WERI-Rb-1 (cell line): ENCODE measurements around the gene TEX2.

Experiments used
- DNase-seq: peaks from one replicate; pipeline ENCODE4 v3.0.0-alpha.2; 2020
- H3K27ac ChIP-seq: fragments of 250-450 bp; sonication (Bioruptor Pico); 2 replicates; pipeline ENCODE4 v1.5.1; 2020; ENCODE audit warnings: mild to moderate bottlenecking, moderate library complexity
- H3K27me3 ChIP-seq: fragments of 250-450 bp; sonication (Bioruptor Pico); 2 replicates; pipeline ENCODE4 v1.5.1; 2021; ENCODE audit warnings: mild to moderate bottlenecking, low read depth, moderate library complexity; ENCODE audit not compliant: insufficient read depth, severe bottlenecking
- H3K36me3 ChIP-seq: fragments of 250-450 bp; sonication (Bioruptor Pico); 2 replicates; pipeline ENCODE4 v1.5.1; 2020; ENCODE audit warnings: mild to moderate bottlenecking, moderate library complexity
- H3K4me3 ChIP-seq: 2 replicates; pipeline ENCODE4 v1.5.1; 2011; ENCODE audit warnings: low read depth, mild to moderate bottlenecking, control low read depth, low read length
- H3K9me3 ChIP-seq: fragments of 250-450 bp; sonication (Bioruptor Pico); 2 replicates; pipeline ENCODE4 v1.5.1; 2021; ENCODE audit warnings: mild to moderate bottlenecking, moderate library complexity; ENCODE audit not compliant: severe bottlenecking
- TF ChIP-seq, protein P1 (sequence below): IDR thresholded peaks from 2 replicates; pipeline ENCODE4 v1.5.1; 2011; ENCODE audit warnings: low read depth, mild to moderate bottlenecking, control low read depth, inconsistent platforms, low read length

TEX2 gene

GRCh38 chr17:64148699-64149098 is 114.4 kb downstream of the TEX2 start:
- Histone ChIP-seq H3K27me3 (no peaks in the 10 kb centered on the region), H3K36me3 (peaks cover 73% of the 10 kb centered on the region)

GRCh38 chr17:64148017-64148631 is 114.9 kb downstream of the TEX2 start:
- no peak overlapping the region for H3K4me3 ChIP-seq
- H3K36me3 ChIP-seq = peaks cover 67% of the 10 kb centered on the region
- DNase-seq = peak; percentile 74
- H3K27ac ChIP-seq = peak overlapping the region; percentile 84
- no peaks in the 10 kb centered on the region for H3K27me3 ChIP-seq
- TF ChIP-seq, protein P1, sequence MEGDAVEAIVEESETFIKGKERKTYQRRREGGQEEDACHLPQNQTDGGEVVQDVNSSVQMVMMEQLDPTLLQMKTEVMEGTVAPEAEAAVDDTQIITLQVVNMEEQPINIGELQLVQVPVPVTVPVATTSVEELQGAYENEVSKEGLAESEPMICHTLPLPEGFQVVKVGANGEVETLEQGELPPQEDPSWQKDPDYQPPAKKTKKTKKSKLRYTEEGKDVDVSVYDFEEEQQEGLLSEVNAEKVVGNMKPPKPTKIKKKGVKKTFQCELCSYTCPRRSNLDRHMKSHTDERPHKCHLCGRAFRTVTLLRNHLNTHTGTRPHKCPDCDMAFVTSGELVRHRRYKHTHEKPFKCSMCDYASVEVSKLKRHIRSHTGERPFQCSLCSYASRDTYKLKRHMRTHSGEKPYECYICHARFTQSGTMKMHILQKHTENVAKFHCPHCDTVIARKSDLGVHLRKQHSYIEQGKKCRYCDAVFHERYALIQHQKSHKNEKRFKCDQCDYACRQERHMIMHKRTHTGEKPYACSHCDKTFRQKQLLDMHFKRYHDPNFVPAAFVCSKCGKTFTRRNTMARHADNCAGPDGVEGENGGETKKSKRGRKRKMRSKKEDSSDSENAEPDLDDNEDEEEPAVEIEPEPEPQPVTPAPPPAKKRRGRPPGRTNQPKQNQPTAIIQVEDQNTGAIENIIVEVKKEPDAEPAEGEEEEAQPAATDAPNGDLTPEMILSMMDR = no peak
- H3K9me3 ChIP-seq = no peaks in the 10 kb centered on the region

More at GRCh38 chr17:64148699-64149098, 114.4 kb downstream of the TEX2 start:
- no peaks in the 10 kb centered on the region for H3K9me3 ChIP-seq
- TF ChIP-seq, protein P1 = peak; percentile 12; the same call in 1 of the 2 replicates
- no peak for DNase-seq
- H3K4me3 ChIP-seq = no peak overlapping the region
- peak overlapping the region; percentile 84 for H3K27ac ChIP-seq

- Histone ChIP-seq H3K4me3 (peak overlapping the region; percentile 86), H3K9me3 (no peaks in the 10 kb centered on the region), H3K27me3 (no peaks in the 10 kb centered on the region), H3K27ac (peak overlapping the region; percentile 84), H3K36me3 (peaks cover 60% of the 10 kb centered on the region)
- TF ChIP-seq, protein P1 = no peak
- no peak for DNase-seq
These were observed 115.7 kb downstream of the TEX2 start for GRCh38 chr17:64147110-64148016.

DNA sequence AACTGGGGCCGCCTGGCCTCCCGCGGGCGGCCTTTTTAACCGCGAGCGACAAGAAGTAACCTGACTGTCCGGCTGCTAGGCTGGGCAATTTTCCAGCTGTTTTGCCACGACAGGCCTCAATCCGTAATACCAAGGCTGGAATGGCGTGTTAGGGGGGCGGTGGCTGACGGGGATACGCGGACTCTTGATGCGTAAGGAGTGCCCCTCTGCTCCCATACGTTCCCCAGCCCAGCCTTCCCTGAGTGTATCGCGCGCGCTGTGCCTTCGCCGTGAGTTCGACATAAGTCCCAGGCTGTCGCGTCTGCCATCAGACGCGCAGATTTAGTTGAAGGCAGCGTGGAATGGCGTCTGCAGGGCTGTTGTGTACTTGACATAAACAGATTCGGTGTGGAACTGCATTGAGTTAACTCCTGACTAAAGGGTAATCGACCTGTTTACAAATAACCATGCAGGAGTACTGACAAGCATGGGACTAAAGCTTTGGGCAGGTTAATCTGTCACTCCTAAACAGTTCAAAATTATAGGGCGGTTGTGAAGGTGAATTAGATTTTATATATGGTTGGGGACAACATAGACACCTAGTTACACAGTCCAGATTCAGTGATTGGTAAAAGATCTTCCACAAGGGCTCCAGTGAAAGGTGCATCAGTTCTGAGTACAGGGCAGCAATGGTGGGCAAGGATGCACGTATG is 116.5 kb downstream of the TEX2 start:
- peak; percentile 63 for DNase-seq
- peak overlapping the region; percentile 84 for H3K27ac ChIP-seq
- H3K36me3 ChIP-seq = peaks cover 54% of the 10 kb centered on the region
- TF ChIP-seq, protein P1 = no peak
- no peaks in the 10 kb centered on the region for H3K9me3 ChIP-seq
- peak overlapping the region; percentile 86 for H3K4me3 ChIP-seq
- no peaks in the 10 kb centered on the region for H3K27me3 ChIP-seq

- no peaks in the 10 kb centered on the region for H3K9me3 ChIP-seq
- no peaks in the 10 kb centered on the region for H3K27me3 ChIP-seq
- H3K36me3 ChIP-seq = peaks cover 47% of the 10 kb centered on the region
- peak; percentile 99 for DNase-seq
- peak overlapping the region; percentile 86 for H3K4me3 ChIP-seq
- TF ChIP-seq, protein P1 = no peak
- H3K27ac ChIP-seq = peak overlapping the region; percentile 84
These were observed 117.2 kb downstream of the TEX2 start for GRCh38 chr17:64145751-64146417.
